GM19468 (cell line): ENCODE results near the gene LYPLAL1.

Source experiments
- ATAC-seq: cut with Tn5 transposase; IDR thresholded peaks from one replicate; pipeline ENCODE4 v1.9.1; 2021; ENCODE audit warnings: mild to moderate bottlenecking, moderate library complexity, moderate number of reproducible peaks; ENCODE audit not compliant: unreplicated experiment; ENCODE audit errors: extremely low read depth

LYPLAL1 gene

DNA sequence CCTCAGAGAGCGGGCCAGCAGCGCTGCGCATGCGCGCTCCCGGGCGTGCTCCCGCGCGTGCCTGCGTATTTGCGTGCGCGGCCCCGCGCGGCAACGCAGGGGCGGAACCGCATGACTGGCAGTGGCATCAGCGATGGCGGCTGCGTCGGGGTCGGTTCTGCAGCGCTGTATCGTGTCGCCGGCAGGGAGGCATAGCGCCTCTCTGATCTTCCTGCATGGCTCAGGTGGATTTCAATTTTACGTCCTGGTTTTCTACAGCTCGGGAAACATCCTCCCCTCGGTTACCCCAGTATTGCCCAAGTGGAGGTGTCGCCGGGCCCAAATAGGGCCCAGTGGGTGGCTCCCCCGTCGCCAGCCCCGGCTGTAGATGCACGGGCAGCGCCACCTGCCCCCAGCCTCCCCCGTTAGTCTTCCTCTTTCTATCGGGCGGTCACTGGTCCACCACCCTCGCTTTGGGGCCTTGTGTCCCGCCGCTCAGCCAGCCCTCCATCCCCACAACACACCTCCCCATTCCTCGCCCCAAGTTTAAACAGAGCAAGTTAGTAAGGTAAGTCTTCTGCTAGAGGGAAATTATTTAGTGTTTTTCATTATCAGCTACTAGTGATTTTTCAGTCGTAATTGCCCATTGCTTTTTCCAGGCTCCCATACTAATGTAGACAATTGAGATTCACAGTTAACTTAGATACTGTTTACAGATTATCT, at the start of gene LYPLAL1:
Gene LYPLAL1 (plus strand): TSS at position 121 of the 702 bp plus-strand sequence. CDS start 13 bp downstream, at position 134.
- ATAC-seq: peak; percentile 68

DNA sequence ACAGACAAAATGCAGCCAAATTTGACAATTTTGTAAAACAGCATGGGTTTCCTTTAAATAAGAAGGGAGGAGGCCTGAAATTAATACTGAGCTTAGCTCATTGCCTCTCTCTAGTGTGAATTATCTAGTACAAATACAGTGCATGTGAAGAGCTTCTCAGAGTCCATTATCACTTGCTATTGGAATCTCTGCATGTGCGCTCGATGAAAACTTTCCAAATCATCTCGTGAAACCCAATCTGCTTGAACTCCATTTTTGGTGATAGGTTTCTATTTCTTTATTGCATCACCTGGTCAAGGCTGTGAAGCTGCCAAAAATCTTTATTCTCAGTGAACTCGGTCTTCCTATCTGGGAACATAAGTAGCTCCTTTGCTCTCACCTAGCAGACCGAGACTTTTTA, 49.5 kb upstream of the LYPLAL1 start:
- ATAC-seq: no peak

DNA sequence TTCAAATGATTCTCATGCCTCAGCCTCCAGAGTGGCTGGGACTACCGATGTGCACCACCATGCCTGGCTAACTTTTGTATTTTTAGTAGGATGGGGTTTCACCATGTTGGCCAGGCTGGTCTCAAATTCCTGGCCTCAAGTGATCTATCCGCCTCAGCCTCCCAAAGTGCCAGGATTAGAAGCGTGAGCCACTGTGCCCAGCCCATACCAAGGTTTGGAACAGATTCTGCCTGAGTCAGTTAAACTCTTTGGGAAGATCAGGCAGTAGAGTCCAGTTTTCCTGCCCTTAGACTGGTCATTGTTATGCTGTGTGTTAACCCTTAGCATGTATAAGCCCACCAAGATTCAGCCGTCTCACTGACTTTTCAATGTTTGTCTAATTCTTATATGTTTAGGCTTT, 48.3 kb upstream of the LYPLAL1 start:
- ATAC-seq: no peak

DNA sequence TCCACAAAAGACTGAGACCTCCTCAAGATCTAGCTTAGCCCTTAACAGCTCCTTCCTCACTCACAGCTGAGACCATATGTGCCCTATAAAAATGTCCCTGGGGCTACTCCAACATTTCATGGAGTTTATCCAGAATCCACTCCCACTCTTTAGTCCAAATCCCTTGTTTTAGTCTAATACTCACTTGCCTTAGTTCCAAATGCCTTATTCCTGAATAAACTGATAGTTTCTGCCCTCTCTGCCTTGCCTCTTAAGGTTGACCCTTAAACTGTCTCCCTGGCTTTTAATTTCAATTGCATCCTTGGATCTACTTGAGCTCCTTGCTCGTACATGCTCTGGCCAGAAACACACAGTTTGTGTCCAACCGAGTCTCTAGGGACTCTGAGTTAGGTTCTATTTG, 47.3 kb upstream of the LYPLAL1 start:
- no peak for ATAC-seq

DNA sequence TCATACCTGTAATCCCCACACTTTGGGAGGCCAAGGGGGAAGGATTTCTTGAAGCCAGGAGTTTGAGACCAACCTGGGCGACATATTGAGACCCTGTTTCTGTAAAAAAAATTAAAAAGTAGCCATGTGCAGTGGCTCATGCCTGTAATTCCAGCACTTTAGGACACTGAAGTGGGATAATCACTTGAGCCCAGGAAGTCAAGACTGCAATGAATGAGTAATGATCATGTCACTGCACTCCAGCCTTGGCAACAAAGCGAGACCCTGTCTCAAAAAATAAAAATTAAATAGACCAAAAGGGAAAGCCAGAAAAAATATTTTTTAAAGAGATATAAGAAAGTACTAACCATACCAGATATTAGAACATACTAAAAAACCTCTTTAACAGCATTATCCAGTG, 44.7 kb upstream of the LYPLAL1 start:
- ATAC-seq: no peak

DNA sequence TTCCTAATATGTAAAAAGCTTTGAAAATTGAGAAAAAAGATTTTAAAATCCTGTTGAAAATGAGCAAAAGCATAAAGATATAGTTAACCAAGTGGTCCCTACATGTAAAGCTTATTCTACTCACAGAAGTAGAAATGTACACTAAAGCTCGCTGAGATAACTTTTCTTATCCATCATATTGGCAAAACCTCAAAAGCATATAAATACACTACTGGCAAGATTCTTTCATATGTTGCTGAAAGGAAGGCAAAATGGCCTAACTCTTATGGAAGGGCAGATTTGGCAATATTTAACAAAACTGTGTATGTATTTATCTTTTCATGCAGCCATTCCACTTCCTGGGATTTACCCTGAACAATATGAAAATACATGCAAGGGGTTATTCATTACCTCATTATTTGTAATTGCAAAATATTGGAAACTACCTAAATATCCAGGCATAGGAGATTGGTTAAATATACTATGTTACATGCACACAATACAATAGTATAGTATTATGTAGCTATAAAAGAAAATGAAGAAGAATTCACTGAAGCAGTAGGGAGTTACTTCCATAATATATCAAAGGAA, 43.2 kb upstream of the LYPLAL1 start:
- peak; percentile 20 for ATAC-seq

DNA sequence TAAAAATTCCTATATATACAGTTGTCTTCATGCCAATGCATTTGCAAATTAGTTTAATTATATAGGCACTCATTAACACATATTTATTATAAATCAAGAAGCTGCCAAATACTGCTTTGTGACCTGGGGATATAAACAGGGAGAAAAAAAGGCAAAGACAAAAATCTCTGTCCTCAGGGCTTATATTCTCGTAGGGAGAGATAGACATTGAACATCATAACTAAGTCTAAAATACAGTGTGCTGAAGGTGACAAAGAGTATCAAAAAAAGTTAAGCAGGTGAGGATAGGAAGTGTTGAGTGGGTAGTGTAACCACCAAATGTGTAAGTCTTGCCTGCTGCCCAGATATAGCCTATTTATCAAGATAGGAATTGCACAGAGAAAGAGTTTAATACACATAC, 40.7 kb upstream of the LYPLAL1 start:
- ATAC-seq: no peak

DNA sequence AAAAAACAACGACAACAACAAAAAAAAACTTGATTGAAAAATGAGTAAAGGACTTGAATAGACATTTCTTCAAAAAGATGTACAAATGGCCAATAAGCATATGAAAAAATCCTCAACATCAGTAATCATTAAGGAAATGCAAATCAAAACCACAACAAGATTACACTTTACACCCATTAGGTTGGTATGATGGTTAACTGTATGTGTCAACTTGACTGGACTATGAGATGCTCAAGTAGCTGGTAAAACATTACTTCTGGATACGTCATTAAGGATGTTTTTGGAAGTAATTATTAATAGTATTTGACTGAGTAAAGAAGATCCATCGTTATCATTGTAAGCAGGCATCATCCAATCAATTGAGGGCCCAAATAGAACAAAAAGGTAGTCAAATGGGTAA, 34.9 kb upstream of the LYPLAL1 start:
- peak; percentile 49 for ATAC-seq

DNA sequence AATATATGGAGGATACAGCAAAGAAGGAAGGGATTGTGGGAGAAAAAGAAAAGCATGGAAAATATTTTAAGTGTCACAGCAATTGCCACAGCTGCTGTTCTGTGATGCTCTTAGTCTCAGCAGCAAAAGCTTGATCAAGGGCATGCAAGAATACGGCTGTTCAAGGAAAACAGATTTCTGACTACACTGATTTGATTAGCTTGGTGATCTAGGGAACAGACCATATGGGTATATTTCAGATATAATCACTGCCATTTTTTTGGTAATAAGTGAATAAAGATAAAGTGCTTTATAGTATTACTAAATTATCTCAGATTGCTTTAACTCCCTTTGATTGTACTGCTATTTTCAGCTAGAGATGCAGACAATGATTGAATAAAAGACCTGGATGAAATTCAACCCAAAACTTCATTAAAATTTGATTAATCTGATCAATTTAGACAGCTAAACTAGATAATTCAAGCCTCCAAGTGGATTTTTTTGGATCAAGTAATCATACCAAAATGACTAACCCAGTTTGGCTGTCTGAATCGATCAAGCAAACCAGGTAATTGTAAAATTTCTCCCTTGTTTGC, 33.3 kb upstream of the LYPLAL1 start:
- ATAC-seq: no peak

DNA sequence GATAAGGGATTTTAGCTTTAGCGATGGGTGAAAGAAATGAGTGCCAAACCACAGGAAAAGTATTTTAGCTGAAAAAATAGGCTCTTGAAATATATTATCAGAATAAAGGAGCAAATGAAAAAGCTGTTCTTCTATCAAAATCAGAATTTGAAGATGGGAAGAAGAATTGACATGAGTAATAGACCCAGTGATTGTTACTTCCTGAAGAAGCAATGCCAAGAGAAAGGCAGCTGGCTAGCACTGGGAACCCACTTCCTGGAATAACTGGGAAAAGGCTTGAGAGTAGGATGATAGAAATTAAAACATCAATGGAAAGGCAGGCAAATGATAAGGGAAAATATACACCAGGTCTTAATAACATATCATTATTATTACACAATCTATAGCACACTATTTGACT, 29.9 kb upstream of the LYPLAL1 start:
- ATAC-seq: no peak

DNA sequence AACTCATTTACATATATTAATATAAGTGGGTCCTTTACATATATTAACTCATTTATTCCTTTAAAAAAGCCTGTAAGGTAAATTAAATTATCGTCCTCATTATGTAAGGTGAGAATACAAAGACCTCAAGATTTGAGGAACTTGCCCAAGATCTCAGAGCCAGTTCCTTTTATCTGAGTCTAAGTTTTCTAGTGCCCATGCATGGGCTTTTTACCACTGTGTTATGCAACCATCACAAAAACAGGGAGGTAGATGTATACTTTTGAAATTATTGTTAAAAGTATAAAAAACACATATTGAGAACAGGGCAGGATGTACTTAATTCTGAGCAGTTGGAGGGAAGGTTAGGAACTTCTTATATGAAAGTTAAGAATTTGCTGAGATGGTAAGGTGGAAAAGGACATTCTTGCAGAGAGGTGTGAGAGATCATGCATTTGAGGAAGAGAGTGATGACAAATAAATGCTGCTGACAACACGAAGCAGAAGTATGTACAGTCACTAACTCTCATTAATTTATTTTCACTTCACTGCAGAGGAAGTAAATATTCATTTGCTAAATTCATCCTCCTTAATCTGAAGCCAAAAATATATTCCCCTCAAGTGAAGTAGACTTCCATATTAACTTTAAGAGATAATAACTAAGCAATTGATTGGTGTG, 28.9 kb upstream of the LYPLAL1 start:
- no peak for ATAC-seq

DNA sequence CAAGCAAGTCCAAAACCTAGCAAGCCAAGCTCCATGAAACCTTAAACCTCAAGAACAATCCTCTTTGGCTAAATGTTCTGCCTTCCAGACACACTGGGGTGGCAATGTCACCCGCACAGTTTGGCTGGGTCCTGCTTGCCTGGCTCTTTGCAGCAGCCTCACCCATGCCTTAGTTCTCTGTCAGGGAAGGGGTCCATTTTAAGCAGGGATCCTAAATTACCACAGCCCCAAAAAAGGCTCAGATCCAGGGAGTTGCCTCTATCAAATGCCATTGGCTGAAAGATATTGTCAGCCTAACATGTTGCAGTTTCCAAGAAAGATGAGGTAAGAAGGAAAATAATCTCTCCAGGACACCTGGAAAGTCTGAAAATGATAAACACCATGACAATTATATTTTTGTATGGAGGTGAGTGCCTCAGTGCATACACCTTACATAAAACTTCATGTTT, 26.1 kb upstream of the LYPLAL1 start:
- no peak for ATAC-seq

DNA sequence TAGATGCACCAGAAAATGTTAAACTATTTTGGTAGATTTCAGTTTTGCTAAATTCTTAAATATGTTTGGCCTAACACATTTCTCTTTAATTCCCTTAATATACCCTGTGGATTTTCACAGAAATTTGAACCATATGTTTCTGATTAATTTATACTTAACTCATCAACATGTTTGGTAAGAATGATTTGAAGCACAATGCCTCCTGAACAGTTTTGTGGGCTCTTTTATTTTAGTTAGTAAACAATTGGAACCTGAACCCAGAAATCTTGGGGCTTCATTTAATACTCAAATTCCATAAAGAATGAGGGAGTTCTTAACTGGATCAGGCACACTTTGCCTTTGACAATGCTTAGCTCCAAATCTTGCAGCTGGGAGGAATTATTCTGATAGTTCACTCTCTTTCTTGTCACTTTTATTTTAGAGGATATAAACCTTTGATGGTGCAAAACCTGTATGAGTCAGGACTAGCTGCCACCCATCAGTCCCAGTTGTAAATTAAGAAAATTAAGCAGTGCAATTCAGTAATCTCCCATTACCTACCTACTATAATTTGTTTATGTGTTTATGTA, 24.6 kb upstream of the LYPLAL1 start:
- no peak for ATAC-seq

DNA sequence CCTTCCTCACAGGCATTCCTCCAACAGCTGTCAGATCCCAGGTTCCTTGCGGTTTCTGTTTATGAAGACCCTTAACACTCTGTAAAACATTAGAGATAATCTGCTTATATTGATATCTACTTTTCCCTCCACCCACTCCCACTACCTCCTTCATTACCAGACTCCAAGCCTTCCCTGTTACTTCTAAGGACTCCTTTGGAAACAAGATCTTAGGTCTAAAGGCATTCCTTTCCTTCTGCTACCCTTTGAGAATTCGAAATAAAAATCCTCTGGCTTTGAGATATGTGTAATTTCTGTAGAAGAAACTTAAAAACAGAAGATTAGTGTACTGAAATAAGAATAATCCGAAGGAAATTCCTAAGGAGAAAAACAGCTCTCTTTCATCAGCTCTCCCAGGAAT, 23.7 kb upstream of the LYPLAL1 start:
- ATAC-seq: no peak

DNA sequence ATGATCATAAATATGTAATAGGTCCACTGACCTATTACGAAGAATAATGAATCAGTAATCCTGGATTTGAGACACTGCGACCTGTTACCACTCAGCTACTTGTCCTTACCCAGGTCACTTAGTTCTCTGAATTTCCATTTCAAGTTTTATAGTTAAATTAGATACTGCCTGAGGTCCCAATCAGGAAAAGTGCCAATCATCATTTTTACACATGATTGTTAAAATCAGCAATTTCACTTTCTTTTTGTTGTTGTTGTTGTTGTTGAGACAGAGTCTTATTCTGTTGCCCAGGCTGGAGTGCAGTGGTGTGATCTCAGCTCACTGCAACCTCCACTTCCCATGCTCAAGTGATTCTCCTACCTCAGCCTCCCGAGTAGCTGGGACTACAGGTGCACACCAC, 22.8 kb upstream of the LYPLAL1 start:
- no peak for ATAC-seq

DNA sequence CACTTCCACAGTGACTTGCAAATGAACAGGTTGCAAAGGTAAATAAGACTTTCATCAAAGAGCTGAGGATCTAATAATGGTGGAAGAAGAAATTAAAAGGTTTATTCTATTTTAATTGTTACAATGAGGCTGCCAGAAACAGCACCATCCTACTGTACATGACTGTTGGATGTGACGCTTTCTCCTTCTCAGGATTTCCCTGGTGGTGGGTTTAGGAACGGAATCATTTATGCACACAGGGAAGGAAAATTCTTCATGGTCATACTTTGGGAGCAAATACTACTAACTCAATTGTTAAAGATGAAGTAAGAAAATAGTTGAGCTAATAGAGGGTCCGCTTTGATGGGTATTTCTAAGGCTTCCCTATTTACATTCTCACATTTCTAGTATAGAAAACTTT, 22.2 kb upstream of the LYPLAL1 start:
- ATAC-seq: no peak

DNA sequence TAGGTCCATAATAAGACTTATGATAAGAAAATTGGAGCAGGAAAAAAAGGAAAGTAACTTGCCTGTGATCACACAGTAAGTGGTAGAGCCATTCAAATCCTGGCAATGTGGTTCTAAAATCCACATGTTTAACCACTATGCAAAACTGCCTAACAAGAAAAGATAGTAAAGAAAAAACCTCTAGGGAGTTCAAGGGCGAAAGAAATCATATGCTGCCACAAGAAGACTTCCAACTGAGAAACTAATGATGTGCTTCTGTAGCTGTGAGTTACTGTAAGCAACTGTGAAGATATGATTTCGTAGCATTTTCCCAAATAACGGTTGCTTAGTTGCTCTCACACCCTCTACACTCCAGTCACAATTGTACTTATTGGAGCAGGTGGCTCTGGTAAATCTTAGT, 20.9 kb upstream of the LYPLAL1 start:
- ATAC-seq: no peak

DNA sequence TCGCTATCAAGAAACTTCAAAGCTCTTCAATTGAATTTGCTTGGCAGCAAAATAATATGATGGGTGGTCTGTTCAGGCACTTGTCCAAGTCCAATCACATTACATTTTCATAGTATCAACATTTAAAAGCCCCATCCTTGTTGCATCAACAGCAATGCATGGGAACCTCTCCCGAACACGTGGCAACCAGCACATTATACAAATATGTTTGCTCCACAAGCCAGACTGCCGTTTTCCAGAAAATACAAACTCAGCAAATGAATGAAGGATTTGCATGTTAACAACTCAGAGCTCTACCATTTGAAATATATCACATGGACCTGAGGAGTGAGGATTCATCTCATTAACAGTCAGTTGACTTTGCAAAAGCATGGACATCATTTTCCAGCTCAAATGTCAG, 20.0 kb upstream of the LYPLAL1 start:
- no peak for ATAC-seq

DNA sequence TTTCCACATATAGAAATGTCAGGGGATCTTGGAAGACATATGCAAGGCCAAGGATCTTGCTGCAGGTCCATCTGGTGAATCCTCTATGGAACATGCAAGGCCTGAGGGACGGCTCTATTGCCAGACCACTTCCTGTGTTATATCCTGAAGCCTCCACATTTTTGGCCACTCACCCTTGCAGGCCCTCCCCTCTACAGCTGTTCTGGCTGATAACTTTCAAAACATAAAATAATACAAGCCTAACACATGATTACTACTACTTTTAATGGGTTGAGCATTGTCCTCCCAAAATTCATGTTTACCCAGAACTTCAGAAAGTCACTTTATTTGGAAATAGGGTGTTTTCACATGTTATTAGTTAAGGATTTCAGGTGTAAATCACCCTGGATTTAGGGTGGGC, 18.5 kb upstream of the LYPLAL1 start:
- no peak for ATAC-seq

DNA sequence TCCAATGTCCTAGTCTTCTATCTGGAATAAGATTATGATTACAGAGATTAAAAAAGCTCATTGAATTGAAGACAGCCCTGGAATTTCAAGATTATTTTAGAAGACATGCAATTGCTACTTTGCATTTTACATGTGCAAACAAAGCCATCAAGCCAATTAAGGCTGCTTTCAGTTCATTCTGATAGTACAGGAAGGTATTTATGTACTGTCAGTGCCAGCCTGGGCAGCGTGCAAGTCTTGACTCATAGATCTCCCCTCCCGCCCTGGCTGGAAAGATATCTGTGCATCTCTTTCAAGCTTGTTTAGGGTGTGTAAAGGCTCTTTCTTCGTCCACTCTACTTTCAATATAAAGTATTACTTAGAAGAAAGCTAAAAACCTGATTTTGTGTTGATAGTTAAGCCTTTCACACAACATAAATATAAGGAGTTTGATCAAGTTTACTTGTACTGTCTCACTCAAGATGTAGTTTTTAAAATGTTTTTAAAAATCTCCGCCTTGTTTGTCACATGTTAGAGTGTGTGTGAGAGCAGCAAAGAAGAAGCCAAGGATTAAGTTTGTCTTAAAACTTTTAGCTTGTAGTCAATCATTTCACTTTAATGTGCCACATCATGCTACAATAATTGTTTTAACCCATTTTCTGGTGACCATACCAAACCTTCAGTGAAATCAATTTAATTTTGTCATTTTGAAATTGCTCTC, 13.6 kb upstream of the LYPLAL1 start:
- peak; percentile 57 for ATAC-seq
